GM12801 (cell line): ENCODE measurements around the gene IMMP2L.

Source experiments
- CTCF ChIP-seq: IDR thresholded peaks from one replicate; pipeline ENCODE4 v1.5.1; 2011; ENCODE audit warnings: control low read depth; ENCODE audit not compliant: insufficient read length; ENCODE audit errors: extremely low read depth

Gene IMMP2L

GRCh38 chr7:111561904-111562732 is at the start of gene IMMP2L:
Gene IMMP2L, minus strand, starts transcription at chr7:111562492.
- TF ChIP-seq CTCF = no peak

- TF ChIP-seq CTCF = no peak
These were observed 45.3 kb upstream of the IMMP2L start for GRCh38 chr7:111607621-111608020.

- no peak for TF ChIP-seq CTCF
These were observed 43.0 kb upstream of the IMMP2L start for GRCh38 chr7:111605246-111605645.

GRCh38 chr7:111600091-111600490 is 37.8 kb upstream of the IMMP2L start:
- TF ChIP-seq CTCF = no peak

- TF ChIP-seq CTCF = no peak
These were observed 33.5 kb upstream of the IMMP2L start for GRCh38 chr7:111595780-111596179.

- no peak for TF ChIP-seq CTCF
These were observed 32.3 kb upstream of the IMMP2L start for GRCh38 chr7:111594602-111595001.

GRCh38 chr7:111593343-111593742 is 31.1 kb upstream of the IMMP2L start:
- no peak for TF ChIP-seq CTCF
